ENCODE measurements around the gene TOB2.
"Not testable (repeated sequence)": the region's sequence is repeated elsewhere in the genome, so short reads cannot be mapped to it uniquely, and the experiment has no call there.

TOB2 gene

GRCh38 chr22:41468381-41469217 lies 22.0 kb upstream of the TOB2 start, which contains the start of the genes ACO2 and PHF5A:
Gene ACO2, plus strand, starts transcription at chr22:41469117. Its CDS starts 30 bp downstream, at chr22:41469147.
Gene PHF5A, minus strand, starts transcription at chr22:41468692. Its CDS starts 39 bp downstream, at chr22:41468653.
- TF ChIP-seq EZH2 (IDR thresholded peaks at IDR 0.05; ENCODE audit: borderline replicate concordance, low read length) (no peak), CTCF (IDR thresholded peaks at IDR 0.05; ENCODE audit: low read length) (no peak)
- Histone ChIP-seq H3K36me3 (ENCODE audit: insufficient read depth, low read length) (peaks cover 55% of the 10 kb centered on the region), H2AFZ (ENCODE audit: low read length) (0 out of 2 replicates have a peak within 1 kb of the TSS, but pooled peaks have one; percentile 46)

GRCh38 chr22:41461901-41462300 lies 15.3 kb upstream of the TOB2 start:
- Histone ChIP-seq H3K4me1 (ENCODE audit: insufficient read depth, low read length, severe bottlenecking) (peaks cover under 1% of the 10 kb centered on the region), H3K27ac (ENCODE audit: low read depth, low read length, poor library complexity, severe bottlenecking) (no peak overlapping the region), H3K4me3 (ENCODE audit: low read depth, low read length, poor library complexity, severe bottlenecking) (no peak overlapping the region), H3K36me3 (ENCODE audit: insufficient read depth, low read length) (peaks cover 89% of the 10 kb centered on the region), H3K9ac (ENCODE audit: low read length) (no peak overlapping the region), H2AFZ (ENCODE audit: low read length) (no peak overlapping the region), H3K27me3 (ENCODE audit: insufficient read depth, low read length) (no peaks in the 10 kb centered on the region), H3K9me3 (ENCODE audit: low read length) (no peaks in the 10 kb centered on the region), H3K4me2 (ENCODE audit: low read length) (no peak overlapping the region), H4K20me1 (ENCODE audit: insufficient read depth, low read length) (no peaks in the 10 kb centered on the region), H3K9me2 (ENCODE audit: low read depth, low read length) (no peaks in the 10 kb centered on the region), H3K79me2 (ENCODE audit: insufficient read depth, low read length) (no peaks in the 10 kb centered on the region), H3F3A (ENCODE audit: insufficient read depth, low read length) (no peaks in the 10 kb centered on the region)
- TF ChIP-seq EZH2 (IDR thresholded peaks at IDR 0.05; ENCODE audit: borderline replicate concordance, low read length): no peak
- no peak for TF ChIP-seq CTCF (IDR thresholded peaks at IDR 0.05; ENCODE audit: low read length)

More at GRCh38 chr22:41468381-41469217, 22.0 kb upstream of the TOB2 start, which contains the start of the genes ACO2 and PHF5A:
- Histone ChIP-seq H3K27me3 (ENCODE audit: insufficient read depth, low read length) (no peaks in the 10 kb centered on the region), H3K27ac (ENCODE audit: low read depth, low read length, poor library complexity, severe bottlenecking) (peak within 1 kb of the TSS; percentile 86), H4K20me1 (ENCODE audit: insufficient read depth, low read length) (no peaks in the 10 kb centered on the region), H3K4me2 (ENCODE audit: low read length) (peak within 1 kb of the TSS; percentile 89), H3K9me2 (ENCODE audit: low read depth, low read length) (no peaks in the 10 kb centered on the region), H3K79me2 (ENCODE audit: insufficient read depth, low read length) (peaks cover 55% of the 10 kb centered on the region), H3K4me3 (ENCODE audit: low read depth, low read length, poor library complexity, severe bottlenecking) (peak within 1 kb of the TSS; percentile 88), H3K4me1 (ENCODE audit: insufficient read depth, low read length, severe bottlenecking) (peaks cover 52% of the 10 kb centered on the region), H3F3A (ENCODE audit: insufficient read depth, low read length) (no peaks in the 10 kb centered on the region), H3K9me3 (ENCODE audit: low read length) (no peaks in the 10 kb centered on the region), H3K9ac (ENCODE audit: low read length) (peak within 1 kb of the TSS; percentile 92)

GRCh38 chr22:41460071-41460470 lies 13.5 kb upstream of the TOB2 start:
- not testable (repeated sequence) for H3K27ac ChIP-seq (ENCODE audit: low read depth, low read length, poor library complexity, severe bottlenecking); H3K9me2 ChIP-seq (ENCODE audit: low read depth, low read length); H3F3A ChIP-seq (ENCODE audit: insufficient read depth, low read length); H3K9me3 ChIP-seq (ENCODE audit: low read length); H3K4me1 ChIP-seq (ENCODE audit: insufficient read depth, low read length, severe bottlenecking); H3K79me2 ChIP-seq (ENCODE audit: insufficient read depth, low read length); H4K20me1 ChIP-seq (ENCODE audit: insufficient read depth, low read length); H3K27me3 ChIP-seq (ENCODE audit: insufficient read depth, low read length); H3K4me2 ChIP-seq (ENCODE audit: low read length); H2AFZ ChIP-seq (ENCODE audit: low read length); H3K4me3 ChIP-seq (ENCODE audit: low read depth, low read length, poor library complexity, severe bottlenecking); H3K9ac ChIP-seq (ENCODE audit: low read length)
- peaks cover 72% of the 10 kb centered on the region for H3K36me3 ChIP-seq (ENCODE audit: insufficient read depth, low read length)

All from OCI-LY1 (cell line).